GM21717 (cell line): ENCODE results near the gene METTL2A.
"Not testable (repeated sequence)": the region's sequence is repeated elsewhere in the genome, so short reads cannot be mapped to it uniquely, and the experiment has no call there.

Source experiments
- ATAC-seq: cut with Tn5 transposase; IDR thresholded peaks from one replicate; pipeline ENCODE4 v1.9.1; 2021; ENCODE audit warnings: mild to moderate bottlenecking, moderate library complexity; ENCODE audit not compliant: unreplicated experiment

METTL2A gene

GRCh38 chr17:62470666-62471379 lies 47.1 kb downstream of the METTL2A start:
- ATAC-seq: not testable (repeated sequence)

- not testable (repeated sequence) for ATAC-seq
Observed at GRCh38 chr17:62471380-62471880, 47.7 kb downstream of the METTL2A start.

- not testable (repeated sequence) for ATAC-seq
Observed at GRCh38 chr17:62473030-62473982, 49.6 kb downstream of the METTL2A start.

- not testable (repeated sequence) for ATAC-seq
Observed at GRCh38 chr17:62477111-62477510, 53.4 kb downstream of the METTL2A start.

- ATAC-seq: peak; percentile 25
Observed at GRCh38 chr17:62477718-62478408, 54.2 kb downstream of the METTL2A start.

- peak; percentile 75 for ATAC-seq
Observed at GRCh38 chr17:62478424-62478879, 54.8 kb downstream of the METTL2A start, which contains the start of gene TLK2. Gene TLK2 (plus strand): TSS chr17:62478825. CDS start chr17:62481126, 2,301 bp downstream.

- ATAC-seq: peak; percentile 29
Observed at GRCh38 chr17:62478880-62479638, 55.4 kb downstream of the METTL2A start.

GRCh38 chr17:62479639-62480258 lies 56.1 kb downstream of the METTL2A start:
- ATAC-seq: peak; percentile 3

- not testable (repeated sequence) for ATAC-seq
Observed at GRCh38 chr17:62482553-62482952, 58.9 kb downstream of the METTL2A start.

GRCh38 chr17:62490990-62491389 lies 67.3 kb downstream of the METTL2A start:
- ATAC-seq: not testable (repeated sequence)

GRCh38 chr17:62493049-62493655 lies 69.5 kb downstream of the METTL2A start:
- not testable (repeated sequence) for ATAC-seq

GRCh38 chr17:62494073-62494472 lies 70.4 kb downstream of the METTL2A start:
- not testable (repeated sequence) for ATAC-seq

- not testable (repeated sequence) for ATAC-seq
Observed at GRCh38 chr17:62496344-62496743, 72.6 kb downstream of the METTL2A start.

- ATAC-seq: not testable (repeated sequence)
Observed at GRCh38 chr17:62498796-62499195, 75.1 kb downstream of the METTL2A start.
